ENCODE measurements around the gene FAM241B.

GRCh38 chr10:69669409-69669808 lies 39.4 kb downstream of the FAM241B start:
- TF ChIP-seq CTCF (conservative IDR thresholded peaks at IDR 0.05; ENCODE audit: low read depth, low read length) = no peak
- TF ChIP-seq USF2 (IDR thresholded peaks at IDR 0.05; ENCODE audit: low read depth, low read length) = no peak
- no peak for TF ChIP-seq POLR2A (IDR thresholded peaks at IDR 0.05; ENCODE audit: low read depth, low read length)
- no peak for TF ChIP-seq CEBPB (IDR thresholded peaks at IDR 0.05; ENCODE audit: low read depth, low read length)
- TF ChIP-seq RFX5 (IDR thresholded peaks at IDR 0.05; ENCODE audit: low read depth, low read length) = no peak
- TF ChIP-seq RCOR1 (IDR thresholded peaks at IDR 0.05; ENCODE audit: insufficient replicate concordance, low read length) = no peak
- TF ChIP-seq ELK1 (IDR thresholded peaks at IDR 0.05; ENCODE audit: borderline replicate concordance, low read depth, low read length) = no peak
- no peak for TF ChIP-seq MXI1 (IDR thresholded peaks at IDR 0.05; ENCODE audit: borderline replicate concordance, low read depth, low read length)
- TF ChIP-seq NFE2L2 (IDR thresholded peaks at IDR 0.05; ENCODE audit: low read depth, low read length) = no peak
- no peak for TF ChIP-seq SMC3 (IDR thresholded peaks at IDR 0.05; ENCODE audit: low read depth, low read length)
- TF ChIP-seq FOS (IDR thresholded peaks at IDR 0.05; ENCODE audit: low read depth, low read length) = no peak

Measured in IMR-90 (cell line).